Left lung (tissue), 10 donors: Measurements from ENCODE around the gene STK25. TPM values are rescaled to one million over a fixed set of nuclear protein-coding genes. Genes with fewer than 3 reads are reported as not detected.
A peak's percentile ranks its signal among the peaks of the same experiment; 100 is the strongest.
"Not testable (repeated sequence)": the region's sequence is repeated elsewhere in the genome, so short reads cannot be mapped to it uniquely, and the experiment has no call there.

ENCODE experiments used
- ATAC-seq: fragments of 200-7000 bp; cut with Tn5 transposase; one replicate; pipeline ENCODE4 v1.9.1; 2020; ENCODE audit warnings: moderate library complexity
- DNase-seq, 4 donors: peaks; one replicate each; pipeline ENCODE4 v3.0.0-alpha.2; 2013 to 2020
- H3K27ac ChIP-seq, 2 donors: fragments of 200-600 bp; sonication (generic) in 1 of 2; one replicate each; pipeline versions ENCODE4 v1.5.0 to v1.8.0; 2020 to 2021
- H3K27me3 ChIP-seq, 2 donors: fragments of 200-600 bp; sonication (generic) in 1 of 2; one replicate each; pipeline versions ENCODE4 v1.5.0 to v1.8.0; 2020 to 2021
- H3K36me3 ChIP-seq, 2 donors: fragments of 200-600 bp; sonication (generic) in 1 of 2; one replicate each; pipeline versions ENCODE4 v1.5.0 to v1.8.0; 2020 to 2021
- H3K4me1 ChIP-seq, 2 donors: fragments of 200-600 bp; one replicate each; pipeline ENCODE4 v1.8.0; 2021
- H3K4me3 ChIP-seq, 2 donors: fragments of 200-600 bp; sonication (generic) in 1 of 2; one replicate each; pipeline versions ENCODE4 v1.5.0 to v1.8.0; 2020 to 2021; ENCODE audit warnings: mild to moderate bottlenecking in 1 of 2
- H3K9me3 ChIP-seq, 2 donors: fragments of 200-600 bp; sonication (generic) in 1 of 2; one replicate each; pipeline versions ENCODE4 v1.5.0 to v1.8.0; 2020 to 2021
- intact Hi-C, 2 donors: fragments of 100-400 bp; cut with DNase I; formaldehyde crosslinking; loops; one replicate each; pipeline versions ENCODE4 v1.11.2 to v1.14.2; 2022
- polyA plus RNA-seq, 6 donors: library from polyadenylated mRNA; unstranded; fragments of 120-200 nt; gene quantifications; one replicate each; pipeline ENCODE4 v1.2.1, GENCODE V29; 2013; ENCODE audit not compliant: insufficient read length in 6 of 6
- total RNA-seq, 2 donors: library from RNA; stranded (reverse); fragmentation: NEBNext Ultra II Directional; extraction: Animal tissue kit (Norgen Biotek cat#: 25700); gene quantifications; one replicate each; pipeline ENCODE4 v1.2.1, GENCODE V29; 2021
- TF ChIP-seq, protein P1 (sequence below), 2 donors: fragments of 200-600 bp; sonication (generic) in 1 of 2; IDR thresholded peaks; one replicate each; pipeline versions ENCODE4 v1.5.0 to v1.8.0; 2021; ENCODE audit warnings: antibody characterized with exemption in 2 of 2
- donor health status: DM: no; HTN: yes; CAD: no.
- donor health status: DM: no; HTN: no; CAD: no.

The STK25 gene
- total and polyA plus RNA-seq, 8 donors, result 125 to 237 (median 193) TPM

DNA sequence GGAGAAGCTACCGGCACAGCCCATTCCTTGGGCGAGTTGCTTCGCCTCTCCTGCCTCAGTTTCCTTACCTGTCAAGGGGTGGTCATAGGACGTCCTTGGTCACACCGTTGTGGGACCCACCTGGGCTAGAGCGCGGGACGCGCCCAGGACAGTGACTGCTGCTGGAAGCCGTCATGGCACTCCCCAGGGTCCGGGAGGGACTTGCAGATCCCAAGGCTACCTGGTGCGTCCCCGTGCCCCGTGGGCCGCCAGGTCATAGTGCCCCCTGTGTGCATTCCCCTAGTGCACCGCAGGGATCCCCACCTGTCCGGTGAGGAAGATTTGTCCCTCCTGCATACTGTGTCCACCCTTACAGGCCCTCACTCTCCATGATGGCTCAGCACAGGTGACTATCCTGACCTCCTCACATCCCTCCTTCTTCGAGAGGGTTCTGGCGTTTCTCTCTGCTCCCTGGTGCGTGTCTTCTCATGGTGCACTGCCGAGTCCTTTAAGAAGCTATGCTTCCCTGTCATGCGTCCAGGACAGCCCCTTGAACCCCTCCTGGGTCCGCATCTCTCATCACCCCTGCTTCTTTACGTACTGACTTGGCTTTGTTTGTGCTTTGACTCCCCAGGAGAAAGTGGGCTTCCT, 886 bp upstream of the STK25 start:
- TF ChIP-seq, protein P1, sequence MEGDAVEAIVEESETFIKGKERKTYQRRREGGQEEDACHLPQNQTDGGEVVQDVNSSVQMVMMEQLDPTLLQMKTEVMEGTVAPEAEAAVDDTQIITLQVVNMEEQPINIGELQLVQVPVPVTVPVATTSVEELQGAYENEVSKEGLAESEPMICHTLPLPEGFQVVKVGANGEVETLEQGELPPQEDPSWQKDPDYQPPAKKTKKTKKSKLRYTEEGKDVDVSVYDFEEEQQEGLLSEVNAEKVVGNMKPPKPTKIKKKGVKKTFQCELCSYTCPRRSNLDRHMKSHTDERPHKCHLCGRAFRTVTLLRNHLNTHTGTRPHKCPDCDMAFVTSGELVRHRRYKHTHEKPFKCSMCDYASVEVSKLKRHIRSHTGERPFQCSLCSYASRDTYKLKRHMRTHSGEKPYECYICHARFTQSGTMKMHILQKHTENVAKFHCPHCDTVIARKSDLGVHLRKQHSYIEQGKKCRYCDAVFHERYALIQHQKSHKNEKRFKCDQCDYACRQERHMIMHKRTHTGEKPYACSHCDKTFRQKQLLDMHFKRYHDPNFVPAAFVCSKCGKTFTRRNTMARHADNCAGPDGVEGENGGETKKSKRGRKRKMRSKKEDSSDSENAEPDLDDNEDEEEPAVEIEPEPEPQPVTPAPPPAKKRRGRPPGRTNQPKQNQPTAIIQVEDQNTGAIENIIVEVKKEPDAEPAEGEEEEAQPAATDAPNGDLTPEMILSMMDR (IDR thresholded peaks at IDR 0.05), result no peak
- H3K9me3 ChIP-seq, result no peaks in the 10 kb centered on the region
- intact Hi-C loops, result no loop called here
- DNase-seq (no peak), ATAC-seq (peak; percentile 3)
- peaks cover 16 to 30% of the 10 kb centered on the region in 2 donors for H3K4me1 ChIP-seq
- H3K36me3 ChIP-seq, result no peaks in the 10 kb centered on the region
- H3K27ac ChIP-seq, result peak overlapping the region; percentile 66 to 81
- peaks cover 0 to 8% of the 10 kb centered on the region in 2 donors for H3K27me3 ChIP-seq
- H3K4me3 ChIP-seq, result peak overlapping the region; percentile 64 to 86

GRCh38 chr2:241507430-241508239, 749 bp downstream of the STK25 start:
- TF ChIP-seq, protein P1 (IDR thresholded peaks at IDR 0.05), result no peak
- Histone ChIP-seq H3K36me3 (no peaks in the 10 kb centered on the region), H3K27ac (peak overlapping the region; percentile 70 to 81), H3K27me3 (peaks cover 0 to 8% of the 10 kb centered on the region in 2 donors), H3K9me3 (no peaks in the 10 kb centered on the region), H3K4me3 (peak overlapping the region; percentile 64 to 86), H3K4me1 (peaks cover 16 to 30% of the 10 kb centered on the region in 2 donors)
- intact Hi-C loops, result no loop called here
- DNase-seq, result peak in 3 of 4 donors; percentile 43 to 89 (median 64)
- ATAC-seq, result peak; percentile 30

DNA sequence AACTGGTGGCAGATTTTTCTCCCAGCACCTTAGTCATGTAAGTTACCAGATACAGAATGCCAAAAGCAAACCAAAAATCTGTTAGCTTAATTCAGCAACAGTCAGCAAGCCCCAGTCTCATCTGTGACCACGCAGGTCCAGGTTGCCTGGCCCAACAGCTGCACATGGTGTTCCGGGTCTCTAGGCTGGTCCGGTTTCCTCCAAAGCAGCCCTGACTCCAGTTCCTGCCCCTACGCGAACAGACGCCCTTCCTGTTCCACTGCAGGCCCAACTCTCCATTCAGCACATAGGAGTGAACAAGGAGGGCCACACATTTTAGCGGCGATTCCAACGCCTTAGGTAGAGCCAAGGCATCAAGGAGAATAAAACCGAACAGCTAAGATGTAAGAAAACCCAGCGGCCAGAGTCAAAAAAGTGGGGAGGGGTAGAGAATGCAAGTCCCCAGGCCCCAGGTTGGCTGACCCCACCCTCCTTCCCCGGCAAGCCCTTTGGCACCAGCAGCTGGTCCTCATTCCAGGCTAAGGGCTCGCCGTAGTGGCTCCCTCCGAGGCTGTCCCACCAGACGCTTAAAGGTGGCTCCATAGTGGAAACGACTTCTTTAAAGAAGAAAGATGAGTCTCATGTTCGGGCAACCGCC, 1.5 kb downstream of the STK25 start:
- TF ChIP-seq, protein P1 (IDR thresholded peaks at IDR 0.05), result no peak
- DNase-seq, result no peak
- peaks cover 0 to 2% of the 10 kb centered on the region in 2 donors for H3K36me3 ChIP-seq
- H3K9me3 ChIP-seq, result no peaks in the 10 kb centered on the region
- H3K27me3 ChIP-seq, result peaks cover 0 to 8% of the 10 kb centered on the region in 2 donors
- peak overlapping the region; percentile 64 to 86 for H3K4me3 ChIP-seq
- peak overlapping the region in 1 of 2 donors; percentile 81 for H3K27ac ChIP-seq
- intact Hi-C loops, result no loop called here
- H3K4me1 ChIP-seq, result peaks cover 16 to 30% of the 10 kb centered on the region in 2 donors
- no peak for ATAC-seq

- DNase-seq, H3K9me3 ChIP-seq, ATAC-seq, intact Hi-C loops, H3K27me3 ChIP-seq, H3K4me3 ChIP-seq, H3K36me3 ChIP-seq, H3K27ac ChIP-seq: not testable (repeated sequence)
- H3K4me1 ChIP-seq, result peaks cover 16 to 30% of the 10 kb centered on the region in 2 donors
Measured at GRCh38 chr2:241506317-241506716, 2.1 kb downstream of the STK25 start.

DNA sequence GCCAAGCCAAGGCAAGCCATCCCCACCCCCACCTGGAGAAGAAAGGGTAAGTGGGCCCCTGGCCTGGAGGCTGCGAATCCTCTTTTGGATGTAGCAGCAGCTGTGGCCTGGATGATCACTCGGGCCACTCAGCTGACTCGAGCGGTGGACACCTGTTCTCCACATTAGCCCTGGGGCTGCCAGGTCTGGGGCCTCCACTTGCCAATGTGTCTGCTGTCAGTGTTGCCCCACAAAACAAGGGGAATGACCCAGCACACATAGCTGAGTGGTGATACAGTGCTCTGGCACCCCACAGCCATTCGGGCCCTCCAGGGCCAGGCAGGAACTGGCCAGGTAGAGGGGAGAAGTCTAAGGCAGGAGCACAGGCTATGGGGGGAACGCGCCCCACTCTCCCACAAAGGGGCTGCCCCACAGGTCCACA, 2.6 kb downstream of the STK25 start:
- TF ChIP-seq, protein P1 (IDR thresholded peaks at IDR 0.05), result no peak
- intact Hi-C loops, result no loop called here

More for the DNA sequence above, 2.6 kb downstream of the STK25 start:
- Histone ChIP-seq H3K4me1 (peaks cover 16 to 30% of the 10 kb centered on the region in 2 donors), H3K27ac (no peak overlapping the region), H3K36me3 (peaks cover 0 to 13% of the 10 kb centered on the region in 2 donors), H3K4me3 (no peak overlapping the region), H3K9me3 (no peaks in the 10 kb centered on the region), H3K27me3 (peaks cover 0 to 8% of the 10 kb centered on the region in 2 donors)
- DNase-seq, result no peak
- no peak for ATAC-seq
